OCI-LY7 (cell line): ENCODE results near the gene LRRC4. TPM values are rescaled to one million over a fixed set of nuclear protein-coding genes. Genes with fewer than 3 reads are reported as not detected.

Source experiments
- BruUV-seq: library from RNA; stranded (reverse); fragments of 400-500 nt; replicated peaks from 2 replicates; lab custom pipeline; 2021; lab: Mats Ljungman, UMichigan
- CTCF ChIA-PET: fragments of 300-600 bp; sonication (Branson Sonifier 250); formaldehyde crosslinking; loops from one replicate; lab custom pipeline; 2022; ENCODE audit warnings: antibody characterized with exemption; ENCODE audit not compliant: unreplicated experiment; lab: Charles Lee
- POLR2A ChIA-PET: fragments of 300-600 bp; sonication (Branson Sonifier 250); formaldehyde crosslinking; loops from one replicate; lab custom pipeline; 2022; ENCODE audit warnings: antibody characterized with exemption; lab: Charles Lee
- DNase-seq: peaks from one replicate; pipeline ENCODE4 v3.0.0-alpha.2; 2015; ENCODE audit warnings: low spot score
- H2AFZ ChIP-seq: fragments of 200-600 bp; sonication (generic), shearing (Covaris generic); 2 replicates; pipeline ENCODE4 v1.6.1; 2014; ENCODE audit warnings: mild to moderate bottlenecking, antibody characterized with exemption, low read length, moderate library complexity
- H3K27ac ChIP-seq: fragments of 200-600 bp; sonication (generic); 2 replicates; pipeline ENCODE4 v1.5.1; 2014; ENCODE audit warnings: mixed run types, low read depth, mild to moderate bottlenecking, moderate library complexity, low read length, inconsistent platforms; ENCODE audit not compliant: poor library complexity, severe bottlenecking
- H3K36me3 ChIP-seq: fragments of 200-600 bp; sonication (generic); 2 replicates; pipeline ENCODE4 v1.6.1; 2014; ENCODE audit warnings: mild to moderate bottlenecking, antibody characterized with exemption, low read length, moderate library complexity, mixed read lengths; ENCODE audit not compliant: insufficient read depth
- H3K4me1 ChIP-seq: fragments of 200-600 bp; sonication (generic); 2 replicates; pipeline ENCODE4 v1.5.1; 2014; ENCODE audit warnings: mild to moderate bottlenecking, low read length; ENCODE audit not compliant: insufficient read depth, poor library complexity, severe bottlenecking
- H3K4me2 ChIP-seq: fragments of 200-600 bp; sonication (generic); 2 replicates; pipeline ENCODE4 v1.6.1; 2014; ENCODE audit warnings: mild to moderate bottlenecking, low read length
- H3K4me3 ChIP-seq: fragments of 200-600 bp; sonication (generic); 2 replicates; pipeline ENCODE4 v1.5.1; 2014; ENCODE audit warnings: mild to moderate bottlenecking, low read depth, low read length; ENCODE audit not compliant: poor library complexity, severe bottlenecking
- H3K79me2 ChIP-seq: fragments of 200-600 bp; sonication (generic); 2 replicates; pipeline ENCODE4 v1.6.1; 2016; ENCODE audit warnings: low read depth, mild to moderate bottlenecking, low read length, moderate library complexity, mixed read lengths; ENCODE audit not compliant: insufficient read depth
- H3K9me2 ChIP-seq: fragments of 200-600 bp; sonication (generic); 2 replicates; pipeline ENCODE4 v1.6.1; 2016; ENCODE audit warnings: mild to moderate bottlenecking, low read length, mixed read lengths; ENCODE audit not compliant: insufficient read depth
- H3K9me3 ChIP-seq: fragments of 200-600 bp; sonication (generic); 2 replicates; pipeline ENCODE4 v1.6.1; 2014; ENCODE audit warnings: mild to moderate bottlenecking, mixed run types, low read length, mixed read lengths
- H4K20me1 ChIP-seq: fragments of 200-600 bp; sonication (generic); 2 replicates; pipeline ENCODE4 v1.6.1; 2014; ENCODE audit warnings: mild to moderate bottlenecking, antibody characterized with exemption, low read length, moderate library complexity, mixed read lengths; ENCODE audit not compliant: insufficient read depth
- CTCF ChIP-seq: fragments of 200-600 bp; sonication (generic); conservative IDR thresholded peaks from 2 replicates; pipeline ENCODE4 v1.5.1; 2014; ENCODE audit warnings: mild to moderate bottlenecking, antibody characterized with exemption, low read length, moderate library complexity, mixed read lengths
- EZH2phosphoT487 ChIP-seq: fragments of 200-600 bp; sonication (generic); IDR thresholded peaks from 2 replicates; pipeline ENCODE4 v1.6.1; 2018; ENCODE audit warnings: low read depth, borderline replicate concordance, mild to moderate bottlenecking, mixed run types, antibody characterized with exemption, low read length, moderate library complexity, mixed read lengths
- intact Hi-C: fragments of 100-400 bp; cut with micrococcal nuclease; formaldehyde crosslinking; loops from one replicate; pipeline ENCODE4 v1.10.0; 2022; ENCODE audit not compliant: unreplicated experiment
- total RNA-seq, 2 experiments: library from RNA; depleted of rRNA in 1 of 2; stranded (reverse); fragments of >200 nt in 1 of 2; shearing (Covaris generic) in 1 of 2; gene quantifications; 2 replicates each; pipeline ENCODE4 v1.2.3, GENCODE V29; 2014 to 2022

The LRRC4 gene
- total RNA-seq, 2 experiments from 2014 or later = not detected

DNA sequence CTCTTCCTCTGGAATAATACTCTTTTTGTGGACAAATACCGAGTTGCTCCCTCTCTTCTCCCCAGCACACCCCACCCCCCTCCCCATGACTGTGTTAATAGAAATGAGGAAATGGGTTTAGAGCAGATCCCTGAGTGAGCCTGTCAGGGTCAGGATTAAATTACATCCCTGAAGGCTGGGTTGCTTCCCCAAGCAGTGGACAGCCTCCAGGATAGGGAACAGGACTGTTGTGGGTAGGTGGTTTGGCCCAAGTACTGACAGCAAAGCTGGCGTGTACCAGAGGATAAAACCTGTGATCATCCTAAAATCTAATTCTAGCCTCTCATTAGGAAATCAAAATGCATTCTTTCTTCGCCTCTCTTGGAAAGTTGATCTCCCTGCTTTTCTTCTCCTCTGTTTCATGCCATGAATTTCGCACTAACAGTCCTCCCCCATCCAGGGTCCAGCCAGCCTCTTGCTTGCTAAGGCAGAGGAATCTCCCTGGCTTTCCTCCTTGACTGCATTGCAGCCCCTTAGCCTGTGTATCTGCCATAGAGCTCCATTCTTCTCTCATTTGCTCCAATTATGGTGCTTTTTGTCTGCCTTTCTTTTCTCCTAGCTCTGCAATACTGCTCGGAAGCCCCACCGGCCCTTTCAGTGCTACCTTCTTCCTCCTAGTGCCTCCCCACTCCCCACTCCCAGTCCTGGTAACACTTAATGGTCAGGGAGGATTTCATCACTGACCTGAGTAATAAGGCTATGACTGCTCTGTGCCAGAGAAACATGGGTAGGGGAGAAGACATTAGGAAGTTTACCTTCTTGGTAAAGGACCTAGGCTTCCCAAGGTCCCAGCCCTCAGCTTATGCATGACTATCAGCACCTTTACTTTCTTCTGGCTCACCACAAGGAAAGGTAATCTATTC lies 8.4 kb downstream of the LRRC4 start:
- H3K9me2 ChIP-seq = no peaks in the 10 kb centered on the region
- DNase-seq = no peak
- H3K4me3 ChIP-seq = no peak overlapping the region
- H4K20me1 ChIP-seq = peaks cover 9% of the 10 kb centered on the region; the same call in 1 of the 2 replicates
- intact Hi-C loops = loop anchor here (5.0 kb wide), 1 partner anchor 184 kb away; no protein-coding TSS in a partner anchor
- no peak overlapping the region for H3K27ac ChIP-seq
- BruUV-seq = no TSS peak
- no peak overlapping the region for H2AFZ ChIP-seq
- no peak overlapping the region for H3K4me2 ChIP-seq
- no peaks in the 10 kb centered on the region for H3K4me1 ChIP-seq
- ChIA-PET CTCF (no interaction called here), POLR2A (interaction anchor here (0.6 to 1.1 kb wide), 2 partner anchors 196 to 202 kb away, joined by 3 to 5 read pairs; no protein-coding TSS in a partner anchor)
- peaks cover 27% of the 10 kb centered on the region for H3K36me3 ChIP-seq
- no peaks in the 10 kb centered on the region for H3K9me3 ChIP-seq
- no peak for TF ChIP-seq CTCF
- no peak for TF ChIP-seq EZH2phosphoT487
- no peaks in the 10 kb centered on the region for H3K79me2 ChIP-seq

DNA sequence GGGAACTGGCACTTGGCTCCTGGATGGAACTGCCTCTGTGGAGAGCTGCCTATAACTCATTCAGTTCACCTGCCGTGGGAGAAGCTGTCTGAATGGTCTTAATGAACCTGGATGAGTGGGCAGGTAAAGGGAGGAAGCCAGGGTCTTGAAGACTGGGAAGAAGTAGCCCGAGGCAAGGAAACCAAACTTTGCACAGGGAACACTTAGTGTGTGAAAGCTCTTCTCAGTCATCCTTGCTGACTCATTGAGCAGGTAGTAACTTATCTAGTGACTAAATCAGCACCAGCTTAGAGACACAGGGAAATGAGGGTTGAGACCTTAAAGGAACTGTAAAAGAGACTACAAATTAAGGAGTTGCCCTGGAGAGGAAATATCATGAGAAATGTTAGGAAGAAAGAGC lies 9.9 kb downstream of the LRRC4 start:
- H3K9me2 ChIP-seq = no peaks in the 10 kb centered on the region
- no peak overlapping the region for H2AFZ ChIP-seq
- ChIA-PET CTCF (no interaction called here), POLR2A (no interaction called here)
- intact Hi-C loops = loop anchor here (5.0 kb wide), 1 partner anchor 186 kb away; no protein-coding TSS in a partner anchor
- H3K9me3 ChIP-seq = no peaks in the 10 kb centered on the region
- H3K27ac ChIP-seq = no peak overlapping the region
- TF ChIP-seq EZH2phosphoT487 (no peak), CTCF (no peak)
- no peak overlapping the region for H3K4me2 ChIP-seq
- H3K79me2 ChIP-seq = no peaks in the 10 kb centered on the region
- H4K20me1 ChIP-seq = peaks cover 6% of the 10 kb centered on the region; the same call in 1 of the 2 replicates
- BruUV-seq = no TSS peak
- H3K4me3 ChIP-seq = no peak overlapping the region
- H3K4me1 ChIP-seq = no peaks in the 10 kb centered on the region
- no peak for DNase-seq
- peaks cover 27% of the 10 kb centered on the region for H3K36me3 ChIP-seq

GRCh38 chr7:128020159-128020558 lies 11.1 kb downstream of the LRRC4 start:
- BruUV-seq = no TSS peak
- DNase-seq = peak; percentile 24
- CTCF ChIA-PET = no interaction called here

More at GRCh38 chr7:128020159-128020558, 11.1 kb downstream of the LRRC4 start:
- Histone ChIP-seq H3K4me2 (no peak overlapping the region), H3K4me3 (no peak overlapping the region), H3K36me3 (peaks cover 27% of the 10 kb centered on the region), H3K9me3 (no peaks in the 10 kb centered on the region), H2AFZ (no peak overlapping the region), H3K4me1 (no peaks in the 10 kb centered on the region), H3K27ac (no peak overlapping the region), H3K9me2 (no peaks in the 10 kb centered on the region), H3K79me2 (no peaks in the 10 kb centered on the region), H4K20me1 (peaks cover 3% of the 10 kb centered on the region; the same call in 1 of the 2 replicates)
- intact Hi-C loops = loop anchor here (5.0 kb wide), 1 partner anchor 187 kb away; no protein-coding TSS in a partner anchor
- POLR2A ChIA-PET = no interaction called here
- no peak for TF ChIP-seq EZH2phosphoT487
- TF ChIP-seq CTCF = peak; percentile 75
